ENCODE measurements around the gene CHRM1.

Gene CHRM1

GRCh38 chr11:62882788-62883501 is 38.2 kb downstream of the CHRM1 start:
- Histone ChIP-seq H4K20me1 (ENCODE audit: insufficient read depth, low read length) (peaks cover 19% of the 10 kb centered on the region), H3K36me3 (replicated peaks; ENCODE audit: insufficient read depth, low read length) (peaks cover 40% of the 10 kb centered on the region), H3K4me2 (ENCODE audit: low read depth, low read length) (peak overlapping the region; percentile 74), H2AFZ (ENCODE audit: low read length) (no peak overlapping the region), H3K4me3 (ENCODE audit: low read length) (peak overlapping the region; percentile 99), H3K27me3 (replicated peaks; ENCODE audit: insufficient read depth, low read length) (no peaks in the 10 kb centered on the region), H3K27ac (ENCODE audit: low read length) (peak overlapping the region; percentile 98; the same call in 1 of the 2 replicates), H3K9me2 (replicated peaks; ENCODE audit: insufficient read depth, low read length) (no peaks in the 10 kb centered on the region), H3F3A (ENCODE audit: insufficient read depth, low read length) (peaks cover 61% of the 10 kb centered on the region), H3K9me3 (replicated peaks; ENCODE audit: insufficient read depth, low read length) (no peaks in the 10 kb centered on the region), H3K9ac (ENCODE audit: low read length) (peak overlapping the region; percentile 98), H3K4me1 (ENCODE audit: low read length) (peaks cover 21% of the 10 kb centered on the region), H3K79me2 (ENCODE audit: low read length) (peaks cover 74% of the 10 kb centered on the region)
- DNase-seq: no peak
- TF ChIP-seq EZH2phosphoT487 (IDR thresholded peaks at IDR 0.05; ENCODE audit: low read length) (no peak), EZH2 (optimal IDR thresholded peaks at IDR 0.05; ENCODE audit: low read depth, low read length) (no peak)

GRCh38 chr11:62882431-62882749 is 38.8 kb downstream of the CHRM1 start:
- no peak for DNase-seq
- Histone ChIP-seq H3K9me2 (replicated peaks; ENCODE audit: insufficient read depth, low read length) (no peaks in the 10 kb centered on the region), H3K36me3 (replicated peaks; ENCODE audit: insufficient read depth, low read length) (peaks cover 37% of the 10 kb centered on the region), H3F3A (ENCODE audit: insufficient read depth, low read length) (peaks cover 55% of the 10 kb centered on the region), H3K4me2 (ENCODE audit: low read depth, low read length) (peak overlapping the region; percentile 74), H3K79me2 (ENCODE audit: low read length) (peaks cover 74% of the 10 kb centered on the region), H2AFZ (ENCODE audit: low read length) (no peak overlapping the region), H3K4me1 (ENCODE audit: low read length) (peaks cover 21% of the 10 kb centered on the region), H3K27ac (ENCODE audit: low read length) (peak overlapping the region; percentile 98; the same call in 1 of the 2 replicates), H3K4me3 (ENCODE audit: low read length) (peak overlapping the region; percentile 99), H3K9ac (ENCODE audit: low read length) (peak overlapping the region; percentile 98), H3K9me3 (replicated peaks; ENCODE audit: insufficient read depth, low read length) (no peaks in the 10 kb centered on the region), H4K20me1 (ENCODE audit: insufficient read depth, low read length) (peaks cover 16% of the 10 kb centered on the region), H3K27me3 (replicated peaks; ENCODE audit: insufficient read depth, low read length) (no peaks in the 10 kb centered on the region)
- TF ChIP-seq EZH2phosphoT487 (IDR thresholded peaks at IDR 0.05; ENCODE audit: low read length): no peak
- no peak for TF ChIP-seq CTCF (IDR thresholded peaks at IDR 0.05; ENCODE audit: low read length)
- TF ChIP-seq EZH2 (optimal IDR thresholded peaks at IDR 0.05; ENCODE audit: low read depth, low read length): no peak

GRCh38 chr11:62881579-62882430 is 39.4 kb downstream of the CHRM1 start:
- Histone ChIP-seq H3K9me2 (replicated peaks; ENCODE audit: insufficient read depth, low read length) (no peaks in the 10 kb centered on the region), H3K4me3 (ENCODE audit: low read length) (peak overlapping the region; percentile 99), H4K20me1 (ENCODE audit: insufficient read depth, low read length) (peaks cover 16% of the 10 kb centered on the region), H3K9ac (ENCODE audit: low read length) (peak overlapping the region; percentile 98), H3K27ac (ENCODE audit: low read length) (peak overlapping the region; percentile 98), H3K4me2 (ENCODE audit: low read depth, low read length) (peak overlapping the region; percentile 74), H3K9me3 (replicated peaks; ENCODE audit: insufficient read depth, low read length) (no peaks in the 10 kb centered on the region), H3K4me1 (ENCODE audit: low read length) (peaks cover 21% of the 10 kb centered on the region), H3K79me2 (ENCODE audit: low read length) (peaks cover 70% of the 10 kb centered on the region), H3K27me3 (replicated peaks; ENCODE audit: insufficient read depth, low read length) (no peaks in the 10 kb centered on the region), H3F3A (ENCODE audit: insufficient read depth, low read length) (peaks cover 52% of the 10 kb centered on the region), H2AFZ (ENCODE audit: low read length) (0 out of 2 replicates have a peak overlapping the region, but pooled peaks have one; percentile 65), H3K36me3 (replicated peaks; ENCODE audit: insufficient read depth, low read length) (peaks cover 32% of the 10 kb centered on the region)
- peak; percentile 93 for DNase-seq
- TF ChIP-seq CTCF (IDR thresholded peaks at IDR 0.05; ENCODE audit: low read length) (no peak), EZH2 (optimal IDR thresholded peaks at IDR 0.05; ENCODE audit: low read depth, low read length) (no peak), EZH2phosphoT487 (IDR thresholded peaks at IDR 0.05; ENCODE audit: low read length) (no peak)
